ENCODE data around the gene IRF2.

Gene IRF2

GRCh38 chr4:184363258-184363657 is 111.1 kb downstream of the IRF2 start:
- Histone ChIP-seq H3K4me3 (replicated peaks; ENCODE audit: low read depth, low read length) (no peak overlapping the region), H3K27me3 (replicated peaks; ENCODE audit: control insufficient read depth, insufficient read depth, low read length) (no peaks in the 10 kb centered on the region), H3K36me3 (ENCODE audit: control insufficient read depth, insufficient read depth, low read length) (no peaks in the 10 kb centered on the region; the same call in none of the 2 replicates)
- no peak for DNase-seq (ENCODE audit: extremely low read depth, insufficient read length)
- no peak for TF ChIP-seq CTCF (IDR thresholded peaks at IDR 0.05; ENCODE audit: insufficient read depth, low read length, poor library complexity, severe bottlenecking)

DNA sequence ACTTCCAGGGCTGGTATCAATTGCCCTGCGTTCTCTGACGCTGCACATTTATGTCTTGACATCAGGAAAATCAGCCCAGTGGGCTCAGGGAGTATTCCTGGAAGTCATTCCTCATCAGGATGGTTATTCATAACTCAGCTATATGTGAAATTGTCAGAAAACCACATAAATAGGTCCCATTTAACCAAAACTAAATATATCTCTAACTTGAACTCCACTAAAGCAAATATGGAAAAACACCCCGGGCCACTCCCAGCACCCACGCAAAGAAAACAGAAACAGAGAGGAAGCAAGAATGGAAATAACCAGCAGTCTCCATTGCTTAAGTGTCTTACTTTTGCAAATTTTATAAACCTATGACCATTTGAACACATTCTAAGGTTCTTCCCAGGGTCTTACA is 112.0 kb downstream of the IRF2 start:
- no peaks in the 10 kb centered on the region; the same call in none of the 2 replicates for H3K36me3 ChIP-seq (ENCODE audit: control insufficient read depth, insufficient read depth, low read length)
- no peaks in the 10 kb centered on the region for H3K27me3 ChIP-seq (replicated peaks; ENCODE audit: control insufficient read depth, insufficient read depth, low read length)
- TF ChIP-seq CTCF (IDR thresholded peaks at IDR 0.05; ENCODE audit: insufficient read depth, low read length, poor library complexity, severe bottlenecking) = no peak
- no peak overlapping the region for H3K4me3 ChIP-seq (replicated peaks; ENCODE audit: low read depth, low read length)
- no peak for DNase-seq (ENCODE audit: extremely low read depth, insufficient read length)

DNA sequence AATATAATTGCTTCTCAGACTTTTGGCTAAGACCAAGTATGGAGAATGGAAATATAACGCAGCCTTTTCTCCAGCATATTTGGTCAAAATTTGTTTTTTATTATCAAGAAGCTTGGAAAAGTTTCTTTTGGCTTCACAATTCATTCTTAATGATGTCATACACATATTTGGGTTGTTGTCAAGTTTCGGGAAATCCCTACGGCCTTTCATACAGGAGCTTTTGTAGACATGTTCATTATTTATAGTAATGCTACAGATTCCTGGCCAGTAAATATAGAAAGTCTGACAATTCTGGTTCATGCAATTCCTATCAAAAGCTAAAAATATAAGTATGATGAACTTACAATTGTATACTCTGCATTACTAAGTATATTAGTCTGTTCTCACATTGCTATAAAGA is 112.9 kb downstream of the IRF2 start:
- no peak for DNase-seq (ENCODE audit: extremely low read depth, insufficient read length)
- no peaks in the 10 kb centered on the region for H3K27me3 ChIP-seq (replicated peaks; ENCODE audit: control insufficient read depth, insufficient read depth, low read length)
- H3K36me3 ChIP-seq (ENCODE audit: control insufficient read depth, insufficient read depth, low read length) = no peaks in the 10 kb centered on the region; the same call in none of the 2 replicates
- TF ChIP-seq CTCF (IDR thresholded peaks at IDR 0.05; ENCODE audit: insufficient read depth, low read length, poor library complexity, severe bottlenecking) = no peak
- H3K4me3 ChIP-seq (replicated peaks; ENCODE audit: low read depth, low read length) = no peak overlapping the region

GRCh38 chr4:184359888-184360287 is 114.5 kb downstream of the IRF2 start:
- no peak for DNase-seq (ENCODE audit: extremely low read depth, insufficient read length)
- H3K4me3 ChIP-seq (replicated peaks; ENCODE audit: low read depth, low read length) = no peak overlapping the region
- TF ChIP-seq CTCF (IDR thresholded peaks at IDR 0.05; ENCODE audit: insufficient read depth, low read length, poor library complexity, severe bottlenecking) = no peak
- no peaks in the 10 kb centered on the region; the same call in none of the 2 replicates for H3K36me3 ChIP-seq (ENCODE audit: control insufficient read depth, insufficient read depth, low read length)
- no peaks in the 10 kb centered on the region for H3K27me3 ChIP-seq (replicated peaks; ENCODE audit: control insufficient read depth, insufficient read depth, low read length)

- no peak for DNase-seq (ENCODE audit: extremely low read depth, insufficient read length)
- no peak overlapping the region for H3K4me3 ChIP-seq (replicated peaks; ENCODE audit: low read depth, low read length)
- no peaks in the 10 kb centered on the region for H3K27me3 ChIP-seq (replicated peaks; ENCODE audit: control insufficient read depth, insufficient read depth, low read length)
- no peak for TF ChIP-seq CTCF (IDR thresholded peaks at IDR 0.05; ENCODE audit: insufficient read depth, low read length, poor library complexity, severe bottlenecking)
- H3K36me3 ChIP-seq (ENCODE audit: control insufficient read depth, insufficient read depth, low read length) = no peaks in the 10 kb centered on the region; the same call in 1 of the 2 replicates
These were observed 115.7 kb downstream of the IRF2 start for GRCh38 chr4:184358521-184359232.

Measured in GM06990 (cell line).